PFSK-1 (cell line): ENCODE data around the gene ZNF710.

Source experiments
- FOXP2 ChIP-seq: optimal IDR thresholded peaks from 2 replicates; pipeline ENCODE3; 2011; ENCODE audit warnings: borderline replicate concordance, control low read depth, inconsistent platforms; ENCODE audit not compliant: insufficient read depth; ENCODE audit errors: extremely low read length, extremely low read depth
- POLR2AphosphoS5 ChIP-seq: IDR thresholded peaks from 2 replicates; pipeline ENCODE4 v1.6.1; 2012; ENCODE audit warnings: low read depth, mild to moderate bottlenecking, control low read depth, low read length, moderate library complexity
- REST ChIP-seq, 2 experiments: IDR thresholded peaks; 2 replicates each; pipeline versions ENCODE4 v1.6.1 to v1.8.0; 2011 to 2012; ENCODE audit warnings: low read depth in 2 of 2, low read length in 2 of 2, control low read depth in 1 of 2, inconsistent platforms in 1 of 2, mild to moderate bottlenecking in 1 of 2, moderate library complexity in 1 of 2; ENCODE audit not compliant: insufficient read depth in 1 of 2
- SIN3A ChIP-seq: IDR thresholded peaks from 2 replicates; pipeline ENCODE4 v1.6.1; 2012; ENCODE audit warnings: mild to moderate bottlenecking, low read length, moderate library complexity, borderline replicate concordance; ENCODE audit not compliant: insufficient read depth
- TAF1 ChIP-seq: IDR thresholded peaks from 2 replicates; pipeline ENCODE4 v1.6.1; 2012; ENCODE audit warnings: low read length, control low read depth, borderline replicate concordance; ENCODE audit not compliant: insufficient read depth

- TF ChIP-seq POLR2AphosphoS5, result no peak
- TF ChIP-seq FOXP2, result no peak
- TF ChIP-seq REST (IDR thresholded peaks at IDR 0.05; ENCODE audit: insufficient read depth in 1 of 2, low read depth in 2 of 2, low read length in 2 of 2), result no peak
- no peak for TF ChIP-seq TAF1
- TF ChIP-seq SIN3A, result no peak
Observed at GRCh38 chr15:90119367-90119766, 118.2 kb downstream of the ZNF710 start.
